SK-N-SH (cell line): ENCODE results near the gene ZNF804B.

Source experiments
- EZH2phosphoT487 ChIP-seq: fragments of 200-600 bp; sonication (generic); IDR thresholded peaks from 2 replicates; pipeline ENCODE4 v1.6.1; 2017; ENCODE audit warnings: low read depth, mixed run types, mild to moderate bottlenecking, antibody characterized with exemption, moderate library complexity, borderline replicate concordance
- RFX5 ChIP-seq: IDR thresholded peaks from 2 replicates; pipeline ENCODE4 v1.6.1; 2012; ENCODE audit warnings: mild to moderate bottlenecking, improper control_type of control experiment, low read length
- TAF1 ChIP-seq: IDR thresholded peaks from 2 replicates; pipeline ENCODE4 v1.6.1; 2012; ENCODE audit warnings: low read depth, mild to moderate bottlenecking, low read length, moderate library complexity, borderline replicate concordance
- TF ChIP-seq, protein P1 (sequence below): fragments of 200-600 bp; sonication (generic); IDR thresholded peaks from 2 replicates; pipeline ENCODE4 v1.6.1; 2017; ENCODE audit warnings: antibody characterized with exemption, mild to moderate bottlenecking, moderate library complexity
- TF ChIP-seq, protein P2 (sequence below): IDR thresholded peaks from 2 replicates; pipeline ENCODE4 v1.4.0; 2012; ENCODE audit warnings: low read depth

DNA sequence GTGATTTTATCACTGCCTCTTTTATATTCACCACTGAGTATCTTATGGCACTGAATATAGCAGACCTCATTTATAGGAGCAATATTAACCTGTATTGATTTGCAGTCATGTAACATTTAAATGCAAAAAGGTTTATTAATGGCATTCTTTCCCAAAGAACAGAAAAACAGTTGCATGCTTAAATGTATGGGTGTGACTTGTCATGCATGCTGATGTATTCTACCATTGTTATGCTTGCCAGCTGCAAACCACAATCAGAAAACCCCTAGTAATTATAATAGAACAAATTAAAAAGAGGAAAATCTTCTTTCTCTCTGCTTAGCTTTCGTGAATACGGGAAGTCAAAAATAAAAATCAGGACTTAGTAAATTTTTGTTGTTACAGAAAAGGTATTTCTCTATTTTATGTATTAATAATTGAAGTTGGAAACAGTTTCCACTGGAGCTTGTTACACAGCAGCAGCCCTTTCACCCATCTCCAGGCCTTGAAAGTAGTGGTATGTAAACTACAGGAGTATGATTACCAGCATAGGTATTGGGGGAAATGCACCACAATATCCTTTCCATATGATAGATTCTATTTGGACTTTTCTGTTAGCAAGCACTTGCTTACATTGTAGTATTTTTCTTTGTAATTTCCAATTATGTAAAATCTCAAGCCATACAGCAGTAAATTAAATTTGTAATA, 183.5 kb downstream of the ZNF804B start:
- TF ChIP-seq, protein P1, sequence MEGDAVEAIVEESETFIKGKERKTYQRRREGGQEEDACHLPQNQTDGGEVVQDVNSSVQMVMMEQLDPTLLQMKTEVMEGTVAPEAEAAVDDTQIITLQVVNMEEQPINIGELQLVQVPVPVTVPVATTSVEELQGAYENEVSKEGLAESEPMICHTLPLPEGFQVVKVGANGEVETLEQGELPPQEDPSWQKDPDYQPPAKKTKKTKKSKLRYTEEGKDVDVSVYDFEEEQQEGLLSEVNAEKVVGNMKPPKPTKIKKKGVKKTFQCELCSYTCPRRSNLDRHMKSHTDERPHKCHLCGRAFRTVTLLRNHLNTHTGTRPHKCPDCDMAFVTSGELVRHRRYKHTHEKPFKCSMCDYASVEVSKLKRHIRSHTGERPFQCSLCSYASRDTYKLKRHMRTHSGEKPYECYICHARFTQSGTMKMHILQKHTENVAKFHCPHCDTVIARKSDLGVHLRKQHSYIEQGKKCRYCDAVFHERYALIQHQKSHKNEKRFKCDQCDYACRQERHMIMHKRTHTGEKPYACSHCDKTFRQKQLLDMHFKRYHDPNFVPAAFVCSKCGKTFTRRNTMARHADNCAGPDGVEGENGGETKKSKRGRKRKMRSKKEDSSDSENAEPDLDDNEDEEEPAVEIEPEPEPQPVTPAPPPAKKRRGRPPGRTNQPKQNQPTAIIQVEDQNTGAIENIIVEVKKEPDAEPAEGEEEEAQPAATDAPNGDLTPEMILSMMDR: no peak
- TF ChIP-seq, protein P2, sequence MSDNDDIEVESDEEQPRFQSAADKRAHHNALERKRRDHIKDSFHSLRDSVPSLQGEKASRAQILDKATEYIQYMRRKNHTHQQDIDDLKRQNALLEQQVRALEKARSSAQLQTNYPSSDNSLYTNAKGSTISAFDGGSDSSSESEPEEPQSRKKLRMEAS: no peak
- no peak for TF ChIP-seq RFX5
- no peak for TF ChIP-seq TAF1
- TF ChIP-seq EZH2phosphoT487: no peak
